RWPE2 (cell line): Measurements from ENCODE around the gene MRPS14.

Experiments used
- ATAC-seq: fragments of 200-7000 bp; cut with Tn5 transposase; 3 replicates; pipeline ENCODE4 v1.9.1; 2021; ENCODE audit warnings: low read depth
- DNase-seq: peaks from one replicate; pipeline ENCODE4 v3.0.0-alpha.2; 2020; ENCODE audit warnings: low spot score
- H3K27ac ChIP-seq: fragments of 450-650 bp; 2 replicates; pipeline ENCODE4 v1.5.1; 2017; ENCODE audit warnings: mild to moderate bottlenecking; ENCODE audit not compliant: poor library complexity, severe bottlenecking
- H3K27me3 ChIP-seq: fragments of 250-450 bp; sonication (Bioruptor Pico); 2 replicates; pipeline ENCODE4 v1.5.1; 2021; ENCODE audit warnings: mild to moderate bottlenecking, moderate library complexity; ENCODE audit not compliant: insufficient read depth, poor library complexity, severe bottlenecking
- H3K36me3 ChIP-seq: fragments of 250-450 bp; sonication (Bioruptor Pico); 2 replicates; pipeline ENCODE4 v1.5.1; 2020; ENCODE audit warnings: low read depth, mild to moderate bottlenecking, moderate library complexity
- H3K4me1 ChIP-seq: fragments of 250-450 bp; sonication (Bioruptor Pico); 2 replicates; pipeline ENCODE4 v1.5.1; 2021; ENCODE audit warnings: mild to moderate bottlenecking, moderate library complexity; ENCODE audit not compliant: insufficient read depth, poor library complexity, severe bottlenecking
- H3K4me3 ChIP-seq: fragments of 250-450 bp; sonication (Bioruptor Pico); 2 replicates; pipeline ENCODE4 v1.5.1; 2021; ENCODE audit warnings: mild to moderate bottlenecking, moderate library complexity; ENCODE audit not compliant: severe bottlenecking
- H3K9me3 ChIP-seq: fragments of 250-450 bp; sonication (Bioruptor Pico); 2 replicates; pipeline ENCODE4 v1.5.1; 2021; ENCODE audit warnings: mild to moderate bottlenecking, moderate library complexity; ENCODE audit not compliant: severe bottlenecking
- CTCF ChIP-seq: fragments of 450-650 bp; IDR thresholded peaks from one replicate; pipeline ENCODE4 v1.5.1; 2017; ENCODE audit warnings: mild to moderate bottlenecking, moderate library complexity; ENCODE audit not compliant: poor library complexity, severe bottlenecking

The MRPS14 gene

DNA sequence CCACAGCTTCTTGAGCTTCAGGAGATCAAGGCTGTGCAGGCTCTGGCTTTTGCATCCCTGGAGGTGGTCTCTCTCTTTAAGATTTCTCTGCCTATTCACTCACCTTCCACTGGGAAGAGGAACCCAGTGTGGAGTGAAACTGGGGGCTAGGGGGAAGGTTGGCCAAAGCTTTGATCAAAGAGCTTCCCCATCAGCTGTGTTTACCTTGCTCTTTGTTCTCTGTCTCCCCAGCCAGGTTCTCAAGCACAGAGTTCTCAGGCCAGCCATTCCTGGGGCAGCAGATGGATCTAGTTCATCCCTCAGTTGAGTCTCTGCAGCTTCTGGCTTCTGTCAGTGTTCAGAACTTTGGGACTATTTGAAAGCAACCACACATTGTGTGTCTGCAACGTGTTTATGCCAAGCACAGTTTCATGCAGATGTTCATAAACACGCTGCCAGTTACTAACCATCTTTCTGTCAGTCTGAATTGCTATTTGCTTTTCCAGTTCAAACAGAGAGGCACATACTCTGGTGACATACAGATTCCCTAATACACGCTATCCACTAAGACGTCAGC is 17.2 kb upstream of the MRPS14 start:
- no peak overlapping the region for H3K27ac ChIP-seq
- no peaks in the 10 kb centered on the region for H3K9me3 ChIP-seq
- no peak for TF ChIP-seq CTCF
- H3K4me3 ChIP-seq, result no peak overlapping the region
- H3K4me1 ChIP-seq, result no peaks in the 10 kb centered on the region
- DNase-seq, result no peak
- ATAC-seq, result no peak
- no peaks in the 10 kb centered on the region for H3K36me3 ChIP-seq
- H3K27me3 ChIP-seq, result no peaks in the 10 kb centered on the region

GRCh38 chr1:175037416-175037815 is 14.2 kb upstream of the MRPS14 start:
- ATAC-seq (no peak), DNase-seq (no peak)
- Histone ChIP-seq H3K4me3 (no peak overlapping the region), H3K27me3 (no peaks in the 10 kb centered on the region), H3K9me3 (no peaks in the 10 kb centered on the region), H3K27ac (no peak overlapping the region), H3K36me3 (no peaks in the 10 kb centered on the region), H3K4me1 (peaks cover 8% of the 10 kb centered on the region)
- no peak for TF ChIP-seq CTCF

DNA sequence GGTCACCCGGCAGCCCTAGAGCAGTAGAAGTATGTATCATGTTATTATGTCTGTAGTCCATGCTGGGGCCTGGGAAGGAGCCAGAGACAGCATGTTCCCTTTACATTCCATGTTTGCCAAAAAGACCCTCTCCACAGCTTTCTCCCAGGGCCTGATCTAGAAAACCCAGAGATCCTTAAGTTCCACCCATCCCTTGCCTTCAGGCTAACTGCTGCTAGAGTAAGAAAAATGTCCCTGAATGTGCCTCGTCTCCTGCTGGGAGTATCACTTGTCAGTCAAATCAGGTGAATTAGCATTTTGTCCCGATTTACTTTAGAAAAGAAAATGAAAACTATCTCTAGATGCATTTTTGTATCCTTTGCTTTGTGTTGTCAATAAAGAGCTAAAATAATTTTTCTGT is 13.3 kb upstream of the MRPS14 start:
- Histone ChIP-seq H3K4me1 (peaks cover 8% of the 10 kb centered on the region), H3K27me3 (no peaks in the 10 kb centered on the region), H3K27ac (no peak overlapping the region), H3K9me3 (no peaks in the 10 kb centered on the region), H3K36me3 (no peaks in the 10 kb centered on the region), H3K4me3 (no peak overlapping the region)
- DNase-seq (no peak), ATAC-seq (no peak)
- TF ChIP-seq CTCF, result no peak

- ATAC-seq (no peak), DNase-seq (no peak)
- H3K36me3 ChIP-seq, result no peaks in the 10 kb centered on the region
- no peak for TF ChIP-seq CTCF
- no peak overlapping the region for H3K27ac ChIP-seq
- H3K4me1 ChIP-seq, result peaks cover 8% of the 10 kb centered on the region
- no peak overlapping the region for H3K4me3 ChIP-seq
- no peaks in the 10 kb centered on the region for H3K9me3 ChIP-seq
- no peaks in the 10 kb centered on the region for H3K27me3 ChIP-seq
These were observed 12.6 kb upstream of the MRPS14 start for GRCh38 chr1:175035865-175036264.

GRCh38 chr1:175034775-175035174 is 11.6 kb upstream of the MRPS14 start:
- peak; percentile 83 for ATAC-seq
- Histone ChIP-seq H3K4me3 (no peak overlapping the region), H3K27ac (no peak overlapping the region), H3K36me3 (no peaks in the 10 kb centered on the region), H3K27me3 (no peaks in the 10 kb centered on the region), H3K9me3 (no peaks in the 10 kb centered on the region), H3K4me1 (peaks cover 8% of the 10 kb centered on the region)
- TF ChIP-seq CTCF, result no peak
- no peak for DNase-seq
